Esophagus muscularis mucosa (tissue), 4 donors: ENCODE measurements around the gene ZCCHC9. TPM values are rescaled to one million over a fixed set of nuclear protein-coding genes. Genes with fewer than 3 reads are reported as not detected.

Experiments
- DNase-seq: peaks from one replicate; pipeline ENCODE4 v3.0.0-alpha.2; 2017; ENCODE audit errors: extremely low spot score
- H3K27ac ChIP-seq, 4 donors: fragments of 200-600 bp; sonication (generic); replicated peaks in 1 of 4; 1 replicate in 3 of 4; 2 replicates in 1 of 4; pipeline ENCODE4 v1.5.1; 2016 to 2019; ENCODE audit warnings: mild to moderate bottlenecking in 1 of 4
- H3K27me3 ChIP-seq, 4 donors: fragments of 200-600 bp; sonication (generic); one replicate each; pipeline versions ENCODE4 v1.5.1 to v1.6.0; 2016 to 2019
- H3K36me3 ChIP-seq, 4 donors: fragments of 200-600 bp; sonication (generic); one replicate each; pipeline ENCODE4 v1.5.1; 2016 to 2019
- H3K4me1 ChIP-seq, 4 donors: fragments of 200-600 bp; sonication (generic); one replicate each; pipeline ENCODE4 v1.5.1; 2016 to 2019
- H3K4me3 ChIP-seq, 4 donors: fragments of 200-600 bp; sonication (generic); 1 replicate in 2 of 4; 2 replicates in 2 of 4; pipeline ENCODE4 v1.5.1; 2016 to 2019; ENCODE audit warnings: mild to moderate bottlenecking in 4 of 4, moderate library complexity in 1 of 4
- H3K9me3 ChIP-seq, 4 donors: fragments of 200-600 bp; sonication (generic); 1 replicate in 3 of 4; 2 replicates in 1 of 4; pipeline ENCODE4 v1.5.1; 2016 to 2019
- CTCF ChIP-seq, 3 experiments: fragments of 200-600 bp in 2 of 3; fragments of 450-650 bp in 1 of 3; sonication (generic) in 2 of 3; IDR thresholded peaks; one replicate each; pipeline ENCODE4 v1.5.1; 2017 to 2019; ENCODE audit warnings: antibody characterized with exemption in 3 of 3, mild to moderate bottlenecking in 2 of 3, moderate library complexity in 1 of 3
- EP300 ChIP-seq: sonication (generic); formaldehyde crosslinking; IDR thresholded peaks from one replicate; pipeline ENCODE4 v1.6.1; 2017; ENCODE audit warnings: antibody characterized with exemption
- POLR2A ChIP-seq: fragments of 450-650 bp; IDR thresholded peaks from one replicate; pipeline ENCODE4 v1.6.1; 2017; ENCODE audit warnings: antibody characterized with exemption, moderate library complexity, mild to moderate bottlenecking, low read depth
- POLR2AphosphoS5 ChIP-seq, 2 donors: sonication (generic); formaldehyde crosslinking; IDR thresholded peaks; one replicate each; pipeline ENCODE4 v1.6.1; 2017; ENCODE audit warnings: antibody characterized with exemption in 2 of 2
- WGBS: methylation state at CpG from one replicate; pipeline ENCODE4 v1.1.5; 2018; 5-methylcytosine and 5-hydroxymethylcytosine counted together
- intact Hi-C: fragments of 100-400 bp; cut with DNase I; formaldehyde crosslinking; loops from one replicate; pipeline ENCODE4 v1.15.1; 2023
- total RNA-seq, 4 donors: library from RNA; depleted of rRNA; stranded (reverse); fragments of >200 nt; gene quantifications; one replicate each; pipeline versions ENCODE4 v1.1.0 to v1.2.1, GENCODE V29; 2016

ZCCHC9 gene
- total RNA-seq, 4 donors from 2014 or later, result 18.7 to 38.6 (median 22.8) TPM

GRCh38 chr5:81313278-81313677 is 11.9 kb downstream of the ZCCHC9 start:
- no peaks in the 10 kb centered on the region for H3K9me3 ChIP-seq
- no peaks in the 10 kb centered on the region for H3K27me3 ChIP-seq
- H3K36me3 ChIP-seq, result peaks cover 29 to 65% (median 54%) of the 10 kb centered on the region in 4 donors
- no peak overlapping the region for H3K27ac ChIP-seq
- TF ChIP-seq POLR2A (no peak), POLR2AphosphoS5 (IDR thresholded peaks at IDR 0.05) (no peak), CTCF (IDR thresholded peaks at IDR 0.05) (no peak), EP300 (no peak)
- no peak overlapping the region for H3K4me3 ChIP-seq
- no peaks in the 10 kb centered on the region for H3K4me1 ChIP-seq
- no peak for DNase-seq
- intact Hi-C loops, result no loop called here

GRCh38 chr5:81313686-81314085 is 12.3 kb downstream of the ZCCHC9 start:
- Histone ChIP-seq H3K36me3 (peaks cover 29 to 62% (median 54%) of the 10 kb centered on the region in 4 donors), H3K9me3 (no peaks in the 10 kb centered on the region), H3K27ac (no peak overlapping the region), H3K4me1 (no peaks in the 10 kb centered on the region), H3K4me3 (no peak overlapping the region), H3K27me3 (no peaks in the 10 kb centered on the region)
- DNase-seq, result no peak
- 83% methylated on average over 3 of the region's 3 CpGs for WGBS
- TF ChIP-seq POLR2A (no peak), POLR2AphosphoS5 (IDR thresholded peaks at IDR 0.05) (no peak), EP300 (no peak), CTCF (IDR thresholded peaks at IDR 0.05) (no peak)
- intact Hi-C loops, result no loop called here

GRCh38 chr5:81314581-81314980 is 13.2 kb downstream of the ZCCHC9 start:
- Histone ChIP-seq H3K27ac (no peak overlapping the region), H3K4me1 (no peaks in the 10 kb centered on the region), H3K9me3 (no peaks in the 10 kb centered on the region), H3K27me3 (no peaks in the 10 kb centered on the region), H3K36me3 (peaks cover 29 to 54% (median 49%) of the 10 kb centered on the region in 4 donors), H3K4me3 (no peak overlapping the region)
- DNase-seq, result no peak
- WGBS, result 96% methylated on average over 3 of the region's 3 CpGs
- intact Hi-C loops, result no loop called here
- TF ChIP-seq POLR2AphosphoS5 (IDR thresholded peaks at IDR 0.05) (no peak), POLR2A (no peak), CTCF (IDR thresholded peaks at IDR 0.05) (no peak), EP300 (no peak)

GRCh38 chr5:81315336-81315735 is 13.9 kb downstream of the ZCCHC9 start:
- intact Hi-C loops, result no loop called here
- WGBS, result 87% methylated on average over 1 of the region's 1 CpG
- no peak overlapping the region for H3K27ac ChIP-seq
- no peak for TF ChIP-seq POLR2AphosphoS5 (IDR thresholded peaks at IDR 0.05)
- no peak for TF ChIP-seq EP300
- no peak for TF ChIP-seq POLR2A
- no peak for TF ChIP-seq CTCF (IDR thresholded peaks at IDR 0.05)
- no peak overlapping the region for H3K4me3 ChIP-seq
- H3K27me3 ChIP-seq, result no peaks in the 10 kb centered on the region
- H3K36me3 ChIP-seq, result peaks cover 29 to 47% (median 45%) of the 10 kb centered on the region in 4 donors
- no peak for DNase-seq
- no peaks in the 10 kb centered on the region for H3K4me1 ChIP-seq
- H3K9me3 ChIP-seq, result no peaks in the 10 kb centered on the region

- intact Hi-C loops, result no loop called here
- DNase-seq, result no peak
- Histone ChIP-seq H3K27ac (no peak overlapping the region), H3K4me1 (no peaks in the 10 kb centered on the region), H3K27me3 (no peaks in the 10 kb centered on the region), H3K9me3 (no peaks in the 10 kb centered on the region), H3K4me3 (no peak overlapping the region), H3K36me3 (peaks cover 25 to 42% (median 41%) of the 10 kb centered on the region in 4 donors)
- WGBS, result 92% methylated on average over 4 of the region's 4 CpGs
- TF ChIP-seq POLR2AphosphoS5 (IDR thresholded peaks at IDR 0.05) (no peak), CTCF (IDR thresholded peaks at IDR 0.05) (no peak), POLR2A (no peak), EP300 (no peak)
These were observed 14.4 kb downstream of the ZCCHC9 start for GRCh38 chr5:81315830-81316229.
